Testis (tissue), 2 donors: ENCODE results near the gene LIMA1.

ENCODE experiments used
- POLR2A ChIP-seq: fragments of 450-650 bp; IDR thresholded peaks from one replicate; pipeline ENCODE4 v1.6.1; 2017; ENCODE audit warnings: antibody characterized with exemption, mild to moderate bottlenecking, moderate library complexity
- TF ChIP-seq, protein P1 (sequence below), 3 experiments: fragments of 450-650 bp in 2 of 3; fragments of 200-600 bp in 1 of 3; sonication (generic) in 1 of 3; IDR thresholded peaks; one replicate each; pipeline ENCODE4 v1.5.1; 2016 to 2019; ENCODE audit warnings: antibody characterized with exemption in 3 of 3, mild to moderate bottlenecking in 2 of 3, moderate library complexity in 1 of 3

DNA sequence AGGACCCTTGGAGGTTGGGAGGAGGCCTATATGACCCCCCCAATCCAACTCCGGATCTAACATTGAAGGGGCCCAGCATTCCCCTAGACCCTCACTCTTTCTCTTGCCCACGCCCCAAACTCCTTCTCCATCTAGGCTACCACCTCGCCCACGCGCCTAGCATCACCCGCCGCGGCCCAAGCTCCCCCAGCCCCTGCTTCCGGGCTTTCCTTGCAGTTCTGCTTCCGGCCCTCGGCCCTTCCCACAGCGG, 116.6 kb downstream of the LIMA1 start:
- TF ChIP-seq, protein P1, sequence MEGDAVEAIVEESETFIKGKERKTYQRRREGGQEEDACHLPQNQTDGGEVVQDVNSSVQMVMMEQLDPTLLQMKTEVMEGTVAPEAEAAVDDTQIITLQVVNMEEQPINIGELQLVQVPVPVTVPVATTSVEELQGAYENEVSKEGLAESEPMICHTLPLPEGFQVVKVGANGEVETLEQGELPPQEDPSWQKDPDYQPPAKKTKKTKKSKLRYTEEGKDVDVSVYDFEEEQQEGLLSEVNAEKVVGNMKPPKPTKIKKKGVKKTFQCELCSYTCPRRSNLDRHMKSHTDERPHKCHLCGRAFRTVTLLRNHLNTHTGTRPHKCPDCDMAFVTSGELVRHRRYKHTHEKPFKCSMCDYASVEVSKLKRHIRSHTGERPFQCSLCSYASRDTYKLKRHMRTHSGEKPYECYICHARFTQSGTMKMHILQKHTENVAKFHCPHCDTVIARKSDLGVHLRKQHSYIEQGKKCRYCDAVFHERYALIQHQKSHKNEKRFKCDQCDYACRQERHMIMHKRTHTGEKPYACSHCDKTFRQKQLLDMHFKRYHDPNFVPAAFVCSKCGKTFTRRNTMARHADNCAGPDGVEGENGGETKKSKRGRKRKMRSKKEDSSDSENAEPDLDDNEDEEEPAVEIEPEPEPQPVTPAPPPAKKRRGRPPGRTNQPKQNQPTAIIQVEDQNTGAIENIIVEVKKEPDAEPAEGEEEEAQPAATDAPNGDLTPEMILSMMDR (IDR thresholded peaks at IDR 0.05), result no peak
- TF ChIP-seq POLR2A, result no peak
